ENCODE measurements around the gene FOXI3.

FOXI3 gene

GRCh38 chr2:88452565-88452905 is at the start of gene FOXI3:
TSS of gene FOXI3 (minus strand) at chr2:88452693. CDS start at chr2:88452535, 158 bp downstream.
- DNase-seq = no peak

- DNase-seq = no peak
Observed at GRCh38 chr2:88500691-88501090, 48.2 kb upstream of the FOXI3 start.

GRCh38 chr2:88499204-88499603 is 46.7 kb upstream of the FOXI3 start:
- DNase-seq = no peak

GRCh38 chr2:88493481-88493880 is 41.0 kb upstream of the FOXI3 start:
- no peak for DNase-seq

GRCh38 chr2:88492002-88492401 is 39.5 kb upstream of the FOXI3 start:
- DNase-seq = no peak

- DNase-seq = no peak
Observed at GRCh38 chr2:88489181-88489580, 36.7 kb upstream of the FOXI3 start.

- no peak for DNase-seq
Observed at GRCh38 chr2:88483200-88483599, 30.7 kb upstream of the FOXI3 start.

- DNase-seq = no peak
Observed at GRCh38 chr2:88481691-88482336, 29.3 kb upstream of the FOXI3 start.

- DNase-seq = no peak
Observed at GRCh38 chr2:88472811-88473210, 20.3 kb upstream of the FOXI3 start.

- no peak for DNase-seq
Observed at GRCh38 chr2:88471083-88471942, 18.8 kb upstream of the FOXI3 start.

- no peak for DNase-seq
Observed at GRCh38 chr2:88469202-88470114, 17.0 kb upstream of the FOXI3 start.

GRCh38 chr2:88464153-88464552 is 11.7 kb upstream of the FOXI3 start:
- no peak for DNase-seq

GRCh38 chr2:88458633-88459032 is 6.1 kb upstream of the FOXI3 start:
- no peak for DNase-seq

- DNase-seq = no peak
Observed at GRCh38 chr2:88452980-88453582, 588 bp upstream of the FOXI3 start.

- DNase-seq = no peak
Observed at GRCh38 chr2:88451811-88452564, 505 bp downstream of the FOXI3 start.

- no peak for DNase-seq
Observed at GRCh38 chr2:88450925-88451810, 1.3 kb downstream of the FOXI3 start.

GRCh38 chr2:88450186-88450585 is 2.3 kb downstream of the FOXI3 start:
- no peak for DNase-seq

- DNase-seq = no peak
Observed at GRCh38 chr2:88448248-88448647, 4.2 kb downstream of the FOXI3 start.

GRCh38 chr2:88443353-88443938 is 9.0 kb downstream of the FOXI3 start:
- no peak for DNase-seq

- no peak for DNase-seq
Observed at GRCh38 chr2:88442473-88442872, 10.0 kb downstream of the FOXI3 start.

GRCh38 chr2:88442061-88442460 is 10.4 kb downstream of the FOXI3 start:
- no peak for DNase-seq

Data from hippocampal formation (tissue), 2 donors.